Measurements from ENCODE around the gene TNFSF12. TPM values are rescaled to one million over a fixed set of nuclear protein-coding genes. Genes with fewer than 3 reads are reported as not detected.

Gene TNFSF12
- total RNA-seq, 1 experiment from 2014 or later = not detected

GRCh38 chr17:7576432-7576937, 27.6 kb downstream of the TNFSF12 start:
- no peak overlapping the region for H3K27ac ChIP-seq (ENCODE audit: low read length)
- H2AFZ ChIP-seq (ENCODE audit: low read length) = no peak overlapping the region
- no peak for DNase-seq
- H3K4me1 ChIP-seq (ENCODE audit: low read length) = peaks cover 62% of the 10 kb centered on the region
- H3K9me3 ChIP-seq (ENCODE audit: low read length) = no peaks in the 10 kb centered on the region
- H3K9ac ChIP-seq (ENCODE audit: low read length) = no peak overlapping the region
- peaks cover 34% of the 10 kb centered on the region for H3K79me2 ChIP-seq (ENCODE audit: low read length)
- H3K36me3 ChIP-seq (ENCODE audit: insufficient read depth, low read length) = peaks cover 56% of the 10 kb centered on the region
- no peak overlapping the region for H3K4me2 ChIP-seq (ENCODE audit: low read depth, low read length, poor library complexity, severe bottlenecking)
- no peak overlapping the region for H3K4me3 ChIP-seq (ENCODE audit: low read length)
- no peaks in the 10 kb centered on the region for H3K27me3 ChIP-seq (ENCODE audit: low read length)
- no peaks in the 10 kb centered on the region for H3K9me2 ChIP-seq (replicated peaks; ENCODE audit: insufficient read depth, low read length)
- H4K20me1 ChIP-seq (ENCODE audit: insufficient read depth, low read depth, low read length) = peaks cover 45% of the 10 kb centered on the region

GRCh38 chr17:7577327-7578199, 28.7 kb downstream of the TNFSF12 start:
- Histone ChIP-seq H3K9me2 (replicated peaks; ENCODE audit: insufficient read depth, low read length) (no peaks in the 10 kb centered on the region), H3K27ac (ENCODE audit: low read length) (no peak overlapping the region), H3K4me2 (ENCODE audit: low read depth, low read length, poor library complexity, severe bottlenecking) (no peak overlapping the region), H3K36me3 (ENCODE audit: insufficient read depth, low read length) (peaks cover 52% of the 10 kb centered on the region), H4K20me1 (ENCODE audit: insufficient read depth, low read depth, low read length) (peaks cover 45% of the 10 kb centered on the region), H3K27me3 (ENCODE audit: low read length) (no peaks in the 10 kb centered on the region), H3K9me3 (ENCODE audit: low read length) (no peaks in the 10 kb centered on the region), H3K79me2 (ENCODE audit: low read length) (peaks cover 28% of the 10 kb centered on the region), H3K9ac (ENCODE audit: low read length) (no peak overlapping the region), H3K4me1 (ENCODE audit: low read length) (peaks cover 63% of the 10 kb centered on the region), H3K4me3 (ENCODE audit: low read length) (no peak overlapping the region), H2AFZ (ENCODE audit: low read length) (no peak overlapping the region)
- DNase-seq = no peak

- peaks cover 32% of the 10 kb centered on the region for H4K20me1 ChIP-seq (ENCODE audit: insufficient read depth, low read depth, low read length)
- H3K9ac ChIP-seq (ENCODE audit: low read length) = peak within 1 kb of the TSS; percentile 52
- H2AFZ ChIP-seq (ENCODE audit: low read length) = no peak within 1 kb of the TSS
These were observed 30.4 kb downstream of the TNFSF12 start, which contains the start of gene CD68 for GRCh38 chr17:7579001-7579833. TSS of gene CD68 (plus strand) at chr17:7579638. CDS start at chr17:7579678, 40 bp downstream.

GRCh38 chr17:7579834-7580603, 31.2 kb downstream of the TNFSF12 start:
- no peak overlapping the region for H2AFZ ChIP-seq (ENCODE audit: low read length)
- no peaks in the 10 kb centered on the region for H3K27me3 ChIP-seq (ENCODE audit: low read length)
- no peak for DNase-seq
- no peak overlapping the region for H3K4me3 ChIP-seq (ENCODE audit: low read length)
- H3K79me2 ChIP-seq (ENCODE audit: low read length) = peaks cover 12% of the 10 kb centered on the region
- H3K9ac ChIP-seq (ENCODE audit: low read length) = peak overlapping the region; percentile 52
- H3K9me2 ChIP-seq (replicated peaks; ENCODE audit: insufficient read depth, low read length) = no peaks in the 10 kb centered on the region
- H3K36me3 ChIP-seq (ENCODE audit: insufficient read depth, low read length) = peaks cover 30% of the 10 kb centered on the region
- H3K4me2 ChIP-seq (ENCODE audit: low read depth, low read length, poor library complexity, severe bottlenecking) = no peak overlapping the region
- H3K9me3 ChIP-seq (ENCODE audit: low read length) = no peaks in the 10 kb centered on the region
- peak overlapping the region; percentile 85 for H3K27ac ChIP-seq (ENCODE audit: low read length)
- H3K4me1 ChIP-seq (ENCODE audit: low read length) = peaks cover 67% of the 10 kb centered on the region
- H4K20me1 ChIP-seq (ENCODE audit: insufficient read depth, low read depth, low read length) = peaks cover 24% of the 10 kb centered on the region

More at GRCh38 chr17:7579001-7579833, 30.4 kb downstream of the TNFSF12 start, which contains the start of gene CD68:
- H3K27ac ChIP-seq (ENCODE audit: low read length) = peak within 1 kb of the TSS; percentile 85
- DNase-seq = peak; percentile 96
- peaks cover 68% of the 10 kb centered on the region for H3K4me1 ChIP-seq (ENCODE audit: low read length)
- no peak within 1 kb of the TSS for H3K4me3 ChIP-seq (ENCODE audit: low read length)
- H3K27me3 ChIP-seq (ENCODE audit: low read length) = no peaks in the 10 kb centered on the region
- H3K4me2 ChIP-seq (ENCODE audit: low read depth, low read length, poor library complexity, severe bottlenecking) = no peak within 1 kb of the TSS
- peaks cover 14% of the 10 kb centered on the region for H3K79me2 ChIP-seq (ENCODE audit: low read length)
- H3K36me3 ChIP-seq (ENCODE audit: insufficient read depth, low read length) = peaks cover 38% of the 10 kb centered on the region
- no peaks in the 10 kb centered on the region for H3K9me3 ChIP-seq (ENCODE audit: low read length)
- no peaks in the 10 kb centered on the region for H3K9me2 ChIP-seq (replicated peaks; ENCODE audit: insufficient read depth, low read length)

- H3K9me2 ChIP-seq (replicated peaks; ENCODE audit: insufficient read depth, low read length) = no peaks in the 10 kb centered on the region
- no peak overlapping the region for H3K27ac ChIP-seq (ENCODE audit: low read length)
- H3K27me3 ChIP-seq (ENCODE audit: low read length) = no peaks in the 10 kb centered on the region
- H2AFZ ChIP-seq (ENCODE audit: low read length) = no peak overlapping the region
- H3K79me2 ChIP-seq (ENCODE audit: low read length) = peaks cover 13% of the 10 kb centered on the region
- H3K9ac ChIP-seq (ENCODE audit: low read length) = no peak overlapping the region
- peaks cover 22% of the 10 kb centered on the region for H3K36me3 ChIP-seq (ENCODE audit: insufficient read depth, low read length)
- peaks cover 15% of the 10 kb centered on the region for H4K20me1 ChIP-seq (ENCODE audit: insufficient read depth, low read depth, low read length)
- no peak for DNase-seq
- no peak overlapping the region for H3K4me3 ChIP-seq (ENCODE audit: low read length)
- H3K9me3 ChIP-seq (ENCODE audit: low read length) = no peaks in the 10 kb centered on the region
- no peak overlapping the region for H3K4me2 ChIP-seq (ENCODE audit: low read depth, low read length, poor library complexity, severe bottlenecking)
- peaks cover 60% of the 10 kb centered on the region for H3K4me1 ChIP-seq (ENCODE audit: low read length)
These were observed 32.0 kb downstream of the TNFSF12 start for GRCh38 chr17:7580604-7581575.

- H3K9ac ChIP-seq (ENCODE audit: low read length) = peak overlapping the region; percentile 87; the same call in 1 of the 2 replicates
- no peak for DNase-seq
These were observed 33.8 kb downstream of the TNFSF12 start for GRCh38 chr17:7582396-7583252.

More at GRCh38 chr17:7582396-7583252, 33.8 kb downstream of the TNFSF12 start:
- peaks cover 43% of the 10 kb centered on the region for H3K4me1 ChIP-seq (ENCODE audit: low read length)
- H3K9me3 ChIP-seq (ENCODE audit: low read length) = no peaks in the 10 kb centered on the region
- H3K4me2 ChIP-seq (ENCODE audit: low read depth, low read length, poor library complexity, severe bottlenecking) = peak overlapping the region; percentile 94
- peaks cover 16% of the 10 kb centered on the region for H3K79me2 ChIP-seq (ENCODE audit: low read length)
- H3K27ac ChIP-seq (ENCODE audit: low read length) = no peak overlapping the region; the same call in 1 of the 2 replicates
- H3K4me3 ChIP-seq (ENCODE audit: low read length) = peak overlapping the region; percentile 89; the same call in 1 of the 2 replicates
- H3K9me2 ChIP-seq (replicated peaks; ENCODE audit: insufficient read depth, low read length) = no peaks in the 10 kb centered on the region
- no peak overlapping the region for H2AFZ ChIP-seq (ENCODE audit: low read length)
- 0 out of 2 replicates have a peak, but pooled peaks cover 3% of the 10 kb centered on the region for H4K20me1 ChIP-seq (ENCODE audit: insufficient read depth, low read depth, low read length)
- H3K36me3 ChIP-seq (ENCODE audit: insufficient read depth, low read length) = peaks cover 4% of the 10 kb centered on the region; the same call in 1 of the 2 replicates
- no peaks in the 10 kb centered on the region for H3K27me3 ChIP-seq (ENCODE audit: low read length)

Data from Karpas-422 (cell line).